Femur (tissue), 1 donor: ENCODE measurements around the gene GATA5.
"Not testable (repeated sequence)": the region's sequence is repeated elsewhere in the genome, so short reads cannot be mapped to it uniquely, and the experiment has no call there.

Source experiments
- DNase-seq: peaks from one replicate; pipeline ENCODE4 v3.0.0-alpha.2; 2017

GATA5 gene

DNA sequence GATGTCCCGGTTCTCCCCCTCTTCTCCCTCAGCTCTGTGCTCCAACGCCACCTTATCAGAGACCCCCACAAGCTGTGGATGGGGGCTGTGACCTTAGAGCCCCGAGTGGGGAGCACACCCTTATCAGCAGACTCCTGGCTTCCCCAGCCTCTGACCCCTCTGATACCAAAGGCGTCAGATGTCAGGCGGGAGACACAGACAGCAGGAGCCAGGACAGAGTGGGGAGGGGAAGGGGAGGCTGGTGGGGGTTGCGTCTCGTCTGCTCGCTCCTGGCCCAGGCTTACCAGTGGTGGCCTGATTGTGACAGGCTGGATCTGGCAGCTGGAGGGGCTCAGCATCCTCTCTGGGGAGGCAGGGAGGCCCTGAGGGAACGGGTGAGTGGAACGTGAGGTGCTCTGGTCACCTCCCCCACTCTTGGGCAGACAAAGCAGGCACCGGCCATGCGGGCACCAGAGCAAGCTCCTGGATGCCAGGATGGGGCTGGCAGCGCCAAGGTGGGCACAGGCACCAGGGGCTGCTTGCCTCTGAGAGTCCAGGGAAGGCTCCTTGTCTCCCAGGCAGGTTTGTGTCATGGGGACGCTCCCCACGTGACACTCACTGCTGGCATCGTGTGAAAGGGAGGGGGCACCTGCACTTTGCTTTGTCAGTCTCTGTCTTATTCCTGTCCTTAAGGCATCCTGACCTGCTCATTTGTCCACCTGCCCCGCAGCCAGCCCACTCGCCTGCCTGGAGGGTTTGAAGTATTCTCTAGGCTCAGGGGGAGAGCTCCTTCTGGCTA lies 27.8 kb upstream of the GATA5 start:
- no peak for DNase-seq

- DNase-seq, result no peak
These were observed 26.8 kb upstream of the GATA5 start for GRCh38 chr20:62502496-62503095.

DNA sequence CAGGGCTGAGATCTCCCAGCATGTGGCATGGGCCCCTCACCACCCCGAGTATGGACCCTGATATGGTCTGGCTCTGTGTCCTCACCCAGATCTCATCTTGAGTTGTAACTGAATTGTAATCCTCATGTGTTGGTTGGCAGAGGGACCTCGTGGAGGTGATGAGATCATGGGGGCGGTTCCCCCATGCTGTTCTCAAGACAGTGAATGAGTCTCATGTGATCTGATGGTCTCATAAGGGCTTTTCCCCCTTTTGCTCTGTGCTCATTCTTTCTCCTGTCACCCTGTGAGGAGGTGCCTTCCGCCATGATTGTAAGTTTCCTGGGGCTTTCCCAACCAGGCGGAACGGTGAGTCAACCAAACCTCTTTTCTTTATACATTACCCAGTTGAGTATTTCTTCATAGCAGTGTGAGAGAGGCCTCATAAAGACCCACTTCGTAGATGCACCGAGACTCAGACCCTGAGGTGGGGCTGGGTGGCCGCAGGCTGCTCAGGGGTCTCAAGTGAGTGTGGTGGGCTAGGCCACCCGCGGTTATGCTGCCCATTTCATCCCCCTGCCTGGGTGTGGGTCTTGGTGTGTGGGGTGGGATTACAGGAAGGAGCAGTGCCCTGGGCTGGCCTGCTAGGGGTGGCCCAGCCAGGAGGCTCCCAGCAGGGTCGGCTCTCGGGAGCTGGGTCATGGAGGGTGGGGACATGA lies 26.2 kb upstream of the GATA5 start:
- no peak for DNase-seq

DNA sequence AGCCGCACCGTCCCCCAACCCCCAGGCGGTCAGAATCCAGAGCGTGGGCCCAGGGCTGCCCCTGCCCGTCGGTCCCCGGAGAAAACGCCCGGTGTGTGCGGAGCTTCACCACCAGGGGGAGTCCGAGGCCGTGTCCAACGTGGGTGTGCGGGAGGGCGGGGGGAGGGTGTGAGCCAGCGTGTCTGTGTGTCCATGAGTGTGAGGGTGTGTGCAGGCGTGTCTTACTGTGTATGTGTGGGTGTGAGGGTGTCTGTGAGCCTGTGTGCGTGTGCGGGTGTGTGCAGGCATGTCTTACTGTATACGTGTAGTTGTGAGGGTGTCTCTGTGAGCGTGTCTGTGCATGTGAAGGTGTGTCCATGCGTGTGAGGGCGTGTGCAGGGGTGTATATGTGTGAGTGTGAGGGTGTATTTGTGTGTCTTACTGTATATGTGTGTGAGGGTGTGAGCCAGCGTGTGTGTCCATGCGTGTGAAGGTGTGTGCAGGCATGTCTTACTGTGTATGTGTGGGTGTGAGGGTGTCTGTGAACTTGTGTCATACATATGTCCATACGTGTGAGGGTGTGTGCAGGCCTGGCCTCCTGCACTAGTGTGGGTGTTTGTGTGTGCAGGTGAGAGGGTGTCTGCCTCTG lies 24.6 kb upstream of the GATA5 start:
- peak; percentile 77 for DNase-seq

GRCh38 chr20:62499758-62500236 lies 24.0 kb upstream of the GATA5 start:
- no peak for DNase-seq

GRCh38 chr20:62498874-62499273 lies 23.1 kb upstream of the GATA5 start:
- DNase-seq, result no peak

- no peak for DNase-seq
These were observed 20.9 kb upstream of the GATA5 start for GRCh38 chr20:62496568-62497218.

GRCh38 chr20:62495749-62496567 lies 20.2 kb upstream of the GATA5 start:
- no peak for DNase-seq

DNA sequence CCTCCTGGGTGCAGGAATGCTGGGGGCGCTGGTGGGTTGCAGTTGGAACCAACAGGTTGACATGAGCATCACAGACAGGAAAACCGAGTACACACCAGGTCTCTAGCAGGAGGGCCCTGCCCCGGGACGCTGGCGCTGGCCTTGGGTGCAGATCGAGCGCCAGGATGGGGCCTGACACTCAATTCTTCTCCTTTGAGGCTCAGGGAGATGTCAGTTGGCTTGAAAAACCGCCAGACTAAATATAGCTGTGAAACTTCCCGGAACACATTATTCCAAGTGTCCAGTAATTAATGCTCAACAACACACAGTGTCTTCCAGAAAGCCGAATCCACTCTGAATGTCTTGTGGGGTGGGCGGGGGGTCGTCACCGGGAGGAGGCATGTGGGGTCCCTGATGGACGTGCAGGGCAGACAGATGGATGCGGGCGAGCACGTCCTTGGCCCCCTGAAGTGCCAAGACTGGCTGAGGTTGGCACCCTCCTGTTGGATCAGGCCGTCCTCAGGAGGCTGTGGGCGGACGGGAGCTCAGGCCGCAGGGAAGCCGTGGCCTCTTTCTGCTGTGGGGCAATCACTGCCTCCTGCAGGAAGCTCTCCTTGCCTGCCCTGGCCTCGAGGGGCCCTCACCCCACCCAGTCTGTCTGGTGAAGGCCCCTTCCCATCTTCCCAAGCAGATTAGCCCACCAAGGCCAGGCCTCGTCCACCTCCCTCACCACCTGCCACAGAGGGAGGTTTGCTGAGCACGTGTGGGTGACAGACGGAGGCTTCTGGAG lies 19.4 kb upstream of the GATA5 start:
- no peak for DNase-seq

DNA sequence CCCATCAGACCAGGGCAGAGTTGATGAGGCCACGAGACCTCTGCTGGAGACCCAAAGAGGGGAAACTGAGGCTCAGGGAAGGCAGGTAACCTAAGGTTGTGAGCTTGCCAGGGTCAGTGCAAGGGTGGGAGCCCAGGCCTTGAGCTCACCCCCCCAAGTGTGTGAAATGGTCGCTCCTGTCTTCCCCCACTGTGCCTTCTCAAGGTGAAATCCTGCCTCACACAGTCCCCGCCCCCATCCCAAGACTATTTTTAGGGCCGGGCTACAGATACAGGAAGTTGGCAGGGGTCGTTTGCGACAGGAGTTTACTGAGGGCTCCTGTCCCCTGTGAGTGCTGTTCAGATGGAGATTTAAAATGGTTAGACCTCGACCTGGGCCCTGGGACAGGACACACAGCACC lies 18.7 kb upstream of the GATA5 start:
- DNase-seq, result no peak

GRCh38 chr20:62493886-62494285 lies 18.1 kb upstream of the GATA5 start:
- DNase-seq, result no peak

GRCh38 chr20:62493253-62493885 lies 17.6 kb upstream of the GATA5 start:
- DNase-seq, result no peak

DNA sequence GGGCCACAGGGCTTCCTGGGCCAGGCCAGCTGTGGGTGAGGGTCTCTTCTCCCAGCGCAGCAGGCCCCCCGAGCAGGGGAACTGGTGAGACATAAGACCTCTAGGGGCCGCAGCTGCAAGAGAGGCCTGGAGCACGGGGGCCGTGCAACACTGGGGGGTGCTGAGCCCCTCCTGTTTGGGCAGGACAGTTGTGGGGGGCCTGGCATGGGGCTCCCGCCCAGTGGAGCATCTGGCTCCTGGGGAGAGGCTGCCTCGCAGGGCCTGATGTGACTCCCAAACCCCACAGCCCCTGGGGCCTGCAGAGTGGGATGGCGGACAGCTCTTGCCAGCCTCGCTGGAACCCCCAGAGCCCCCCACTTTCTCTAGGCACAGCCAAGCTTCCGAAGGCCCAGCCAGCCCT lies 16.9 kb upstream of the GATA5 start:
- no peak for DNase-seq

GRCh38 chr20:62490783-62491182 lies 15.0 kb upstream of the GATA5 start:
- DNase-seq, result not testable (repeated sequence)

- DNase-seq, result no peak
These were observed 14.1 kb upstream of the GATA5 start for GRCh38 chr20:62489932-62490263.

GRCh38 chr20:62489186-62489931 lies 13.6 kb upstream of the GATA5 start:
- DNase-seq, result no peak

DNA sequence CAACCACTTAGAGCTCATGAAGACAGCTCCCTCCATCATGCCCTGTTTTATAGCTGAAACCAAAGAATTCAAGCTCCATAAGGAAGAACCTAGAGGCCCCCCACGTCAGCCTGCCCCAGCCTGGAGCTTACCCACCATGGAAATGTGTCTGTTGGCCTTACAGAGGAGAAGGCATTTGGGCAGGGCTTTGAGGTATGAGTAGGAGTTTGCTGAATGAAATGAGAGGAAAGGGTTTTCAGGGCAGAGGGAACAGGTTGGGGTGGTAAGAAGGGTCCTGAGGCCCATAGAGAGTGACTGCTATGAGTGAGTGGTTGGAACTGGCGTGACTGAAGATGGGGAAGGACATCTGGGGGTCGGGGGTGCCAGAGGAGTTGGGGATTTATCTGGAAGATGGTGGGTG lies 12.7 kb upstream of the GATA5 start:
- DNase-seq, result no peak

GRCh38 chr20:62487561-62488354 lies 12.0 kb upstream of the GATA5 start:
- no peak for DNase-seq

DNA sequence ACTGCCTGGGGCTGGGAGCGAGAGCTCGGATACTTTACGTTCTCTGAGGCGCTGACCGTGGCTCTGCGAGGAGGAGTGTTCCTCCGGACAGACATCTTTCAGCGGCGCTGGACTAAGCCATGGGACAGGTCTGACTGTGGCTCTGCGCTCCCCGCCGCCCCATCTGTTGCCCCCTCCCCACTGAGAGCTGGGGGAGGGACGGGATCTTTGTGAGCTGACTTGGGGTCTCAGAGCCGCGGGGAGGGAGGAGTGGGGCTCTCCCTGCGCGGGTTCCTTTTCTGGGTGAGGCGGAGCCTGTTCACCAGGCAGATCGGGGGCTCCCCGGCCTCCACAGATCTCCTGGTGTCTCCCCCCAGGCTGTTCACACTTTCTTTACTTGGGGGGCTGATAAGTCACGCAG lies 11.3 kb upstream of the GATA5 start:
- DNase-seq, result no peak
